ENCODE data around the gene OPCML. TPM values are rescaled to one million over a fixed set of nuclear protein-coding genes. Genes with fewer than 3 reads are reported as not detected.

OPCML gene
- total RNA-seq, 4 donors from 2014 or later = 0.33 TPM; not detected in 3

GRCh38 chr11:133500435-133500834 is 31.9 kb downstream of the OPCML start:
- no peaks in the 10 kb centered on the region for H3K4me1 ChIP-seq
- no peaks in the 10 kb centered on the region for H3K36me3 ChIP-seq
- no peak for DNase-seq
- H3K27me3 ChIP-seq = no peaks in the 10 kb centered on the region
- 57 to 66% methylated on average over 9 of the region's 9 CpGs for WGBS, 2 donors
- no peak overlapping the region for H3K27ac ChIP-seq
- no peak overlapping the region for H3K4me3 ChIP-seq (replicated peaks in 1 of 3)
- intact Hi-C loops (cut with DNase I) = no loop called here
- TF ChIP-seq, protein P1, sequence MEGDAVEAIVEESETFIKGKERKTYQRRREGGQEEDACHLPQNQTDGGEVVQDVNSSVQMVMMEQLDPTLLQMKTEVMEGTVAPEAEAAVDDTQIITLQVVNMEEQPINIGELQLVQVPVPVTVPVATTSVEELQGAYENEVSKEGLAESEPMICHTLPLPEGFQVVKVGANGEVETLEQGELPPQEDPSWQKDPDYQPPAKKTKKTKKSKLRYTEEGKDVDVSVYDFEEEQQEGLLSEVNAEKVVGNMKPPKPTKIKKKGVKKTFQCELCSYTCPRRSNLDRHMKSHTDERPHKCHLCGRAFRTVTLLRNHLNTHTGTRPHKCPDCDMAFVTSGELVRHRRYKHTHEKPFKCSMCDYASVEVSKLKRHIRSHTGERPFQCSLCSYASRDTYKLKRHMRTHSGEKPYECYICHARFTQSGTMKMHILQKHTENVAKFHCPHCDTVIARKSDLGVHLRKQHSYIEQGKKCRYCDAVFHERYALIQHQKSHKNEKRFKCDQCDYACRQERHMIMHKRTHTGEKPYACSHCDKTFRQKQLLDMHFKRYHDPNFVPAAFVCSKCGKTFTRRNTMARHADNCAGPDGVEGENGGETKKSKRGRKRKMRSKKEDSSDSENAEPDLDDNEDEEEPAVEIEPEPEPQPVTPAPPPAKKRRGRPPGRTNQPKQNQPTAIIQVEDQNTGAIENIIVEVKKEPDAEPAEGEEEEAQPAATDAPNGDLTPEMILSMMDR (IDR thresholded peaks at IDR 0.05) = no peak
- no peak for TF ChIP-seq POLR2A (IDR thresholded peaks at IDR 0.05)
- no peaks in the 10 kb centered on the region for H3K9me3 ChIP-seq

GRCh38 chr11:133498969-133499368 is 33.3 kb downstream of the OPCML start:
- WGBS, 2 donors = 82 to 85% methylated on average over 7 of the region's 7 CpGs
- Histone ChIP-seq H3K27ac (no peak overlapping the region), H3K4me1 (no peaks in the 10 kb centered on the region), H3K4me3 (replicated peaks in 1 of 3) (no peak overlapping the region), H3K36me3 (no peaks in the 10 kb centered on the region), H3K9me3 (no peaks in the 10 kb centered on the region), H3K27me3 (no peaks in the 10 kb centered on the region)
- no peak for TF ChIP-seq POLR2A (IDR thresholded peaks at IDR 0.05)
- TF ChIP-seq, protein P1 (IDR thresholded peaks at IDR 0.05) = no peak
- intact Hi-C loops (cut with DNase I) = no loop called here
- DNase-seq = no peak

DNA sequence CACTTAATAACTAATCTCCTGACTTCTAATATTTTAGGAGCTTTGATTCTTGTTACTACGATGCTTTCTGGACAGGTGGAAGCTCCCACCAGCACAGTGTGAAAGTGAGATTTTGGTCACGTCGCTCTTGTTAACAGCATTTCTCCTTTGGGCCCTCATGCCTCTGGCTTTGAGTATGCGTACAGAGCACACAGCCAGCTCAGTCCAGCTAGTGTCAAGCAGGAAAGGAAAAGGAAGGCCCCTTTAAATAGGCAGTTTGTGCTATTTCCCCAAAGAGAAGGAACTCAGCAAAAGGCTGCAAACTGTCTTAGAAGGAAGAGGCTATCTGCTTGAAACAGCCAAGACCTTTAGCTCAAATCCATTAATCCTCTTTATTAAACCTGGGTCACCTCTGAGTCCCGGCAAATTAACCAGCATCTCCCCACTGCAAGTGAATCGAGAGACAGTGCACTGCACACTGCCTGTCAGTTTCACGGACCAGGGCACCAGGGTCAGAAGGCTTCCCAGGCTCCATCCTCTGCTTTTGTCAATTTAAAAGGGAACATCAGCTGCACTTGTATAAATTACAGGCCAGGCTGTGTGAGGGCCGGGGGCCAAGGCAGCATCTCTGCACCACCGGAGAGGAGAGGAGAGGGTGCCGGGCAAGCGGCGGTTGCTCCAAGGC is 34.7 kb downstream of the OPCML start:
- no peaks in the 10 kb centered on the region for H3K27me3 ChIP-seq
- DNase-seq = no peak

DNA sequence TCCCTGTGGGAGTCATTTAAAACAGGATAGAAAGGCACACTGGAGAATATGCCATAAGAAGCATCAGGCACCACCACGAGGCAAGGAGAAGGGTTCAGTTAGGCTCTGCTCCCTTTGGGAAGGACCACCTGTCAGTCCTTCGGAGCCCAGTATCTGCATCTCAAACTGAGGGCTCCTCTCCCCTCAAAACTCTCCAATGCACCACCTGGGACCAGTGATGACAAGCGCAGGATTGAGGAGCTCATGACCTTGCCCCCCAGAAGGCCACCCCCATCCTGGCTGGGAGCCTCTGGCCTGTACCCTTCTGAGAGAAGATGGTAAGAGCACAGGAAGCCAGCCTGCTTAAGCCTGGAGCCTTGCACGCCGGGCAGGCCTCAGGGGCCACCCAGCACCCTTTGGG is 39.4 kb downstream of the OPCML start:
- intact Hi-C loops (cut with DNase I) = no loop called here
- no peak for DNase-seq
- Histone ChIP-seq H3K27ac (no peak overlapping the region), H3K27me3 (no peaks in the 10 kb centered on the region), H3K36me3 (no peaks in the 10 kb centered on the region), H3K4me3 (replicated peaks in 1 of 3) (no peak overlapping the region), H3K4me1 (no peaks in the 10 kb centered on the region), H3K9me3 (no peaks in the 10 kb centered on the region)
- WGBS, 2 donors = 66 to 89% methylated on average over 5 of the region's 5 CpGs
- TF ChIP-seq POLR2A (IDR thresholded peaks at IDR 0.05) = no peak

More for the DNA sequence above, 34.7 kb downstream of the OPCML start:
- Histone ChIP-seq H3K36me3 (no peaks in the 10 kb centered on the region), H3K27ac (no peak overlapping the region), H3K4me1 (no peaks in the 10 kb centered on the region), H3K4me3 (replicated peaks in 1 of 3) (no peak overlapping the region), H3K9me3 (no peaks in the 10 kb centered on the region)
- no peak for TF ChIP-seq POLR2A (IDR thresholded peaks at IDR 0.05)
- TF ChIP-seq, protein P1 (IDR thresholded peaks at IDR 0.05) = no peak
- intact Hi-C loops (cut with DNase I) = no loop called here
- 60 to 78% methylated on average over 10 to 12 of the region's 12 CpGs for WGBS, 2 donors

DNA sequence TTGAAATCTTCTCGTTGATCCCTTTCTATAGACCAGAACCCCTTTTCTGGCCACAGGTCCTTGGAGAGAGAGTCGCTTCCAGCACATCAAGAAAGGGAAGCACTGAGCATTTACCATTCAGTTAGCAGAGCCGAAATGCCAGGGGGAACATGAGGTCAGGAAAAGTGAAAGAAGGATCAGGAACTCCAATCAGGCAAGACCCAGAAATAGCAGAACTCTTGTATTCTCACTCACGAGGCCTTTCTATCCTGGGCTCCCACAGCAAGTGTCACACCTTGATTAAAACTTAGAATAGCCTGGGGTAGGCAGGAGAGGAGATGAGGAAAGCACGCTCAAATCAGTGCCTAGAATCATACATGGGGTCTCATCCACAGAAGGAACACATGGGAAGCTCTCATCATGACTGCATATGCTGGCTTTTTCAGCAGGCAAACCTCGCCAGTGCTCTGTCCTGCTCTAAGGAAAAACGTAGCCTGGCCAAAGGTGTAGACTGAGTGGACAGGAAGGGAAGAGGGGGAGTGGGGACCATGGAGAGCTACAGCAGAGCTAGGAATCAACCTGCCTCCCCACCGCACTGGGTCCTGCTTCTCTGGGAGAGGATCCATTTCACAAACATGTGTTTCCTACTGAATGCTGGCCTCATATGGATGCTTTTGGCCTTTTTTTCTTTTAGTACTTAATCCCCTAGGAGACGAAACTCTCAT is 40.5 kb downstream of the OPCML start:
- intact Hi-C loops (cut with DNase I) = no loop called here
- no peak for DNase-seq
- WGBS, 2 donors = 67 to 68% methylated on average over 9 of the region's 9 CpGs
- no peaks in the 10 kb centered on the region for H3K27me3 ChIP-seq
- H3K4me3 ChIP-seq (replicated peaks in 1 of 3) = no peak overlapping the region
- H3K9me3 ChIP-seq = no peaks in the 10 kb centered on the region
- TF ChIP-seq, protein P1 (IDR thresholded peaks at IDR 0.05) = no peak
- TF ChIP-seq POLR2A (IDR thresholded peaks at IDR 0.05) = no peak
- no peaks in the 10 kb centered on the region for H3K36me3 ChIP-seq
- no peaks in the 10 kb centered on the region for H3K4me1 ChIP-seq
- no peak overlapping the region for H3K27ac ChIP-seq
